CMK (cell line): ENCODE measurements around the gene MYOT.
"Not testable (repeated sequence)": the region's sequence is repeated elsewhere in the genome, so short reads cannot be mapped to it uniquely, and the experiment has no call there.

Experiments
- DNase-seq: peaks from one replicate; pipeline ENCODE4 v3.0.0-alpha.2; 2010; ENCODE audit warnings: low read depth

The MYOT gene

DNA sequence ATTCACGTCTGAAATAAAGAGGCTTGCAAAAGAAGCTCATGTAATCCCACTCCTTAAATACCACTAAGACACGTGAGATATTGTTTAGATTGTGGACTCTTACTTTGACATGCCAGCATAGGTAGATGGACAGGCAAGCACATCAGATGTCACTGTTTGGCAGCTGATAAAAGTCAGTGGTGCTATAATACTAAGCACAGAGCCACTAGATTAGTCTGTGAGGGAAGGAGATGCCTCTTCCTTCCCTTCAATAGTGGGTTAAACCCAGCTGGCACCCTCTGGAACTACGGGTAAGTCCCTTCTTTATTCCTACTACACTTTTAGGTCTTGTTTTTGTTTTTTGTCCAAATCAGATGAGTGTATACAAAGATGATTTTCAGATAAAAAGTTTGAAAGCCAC, at the start of gene MYOT:
MYOT (plus strand) TSS at position 197 of the 400 bp plus-strand sequence. CDS start 2,792 bp downstream, outside the sequence.
- DNase-seq, result no peak

GRCh38 chr5:137819766-137820165, 47.9 kb upstream of the MYOT start:
- no peak for DNase-seq

DNA sequence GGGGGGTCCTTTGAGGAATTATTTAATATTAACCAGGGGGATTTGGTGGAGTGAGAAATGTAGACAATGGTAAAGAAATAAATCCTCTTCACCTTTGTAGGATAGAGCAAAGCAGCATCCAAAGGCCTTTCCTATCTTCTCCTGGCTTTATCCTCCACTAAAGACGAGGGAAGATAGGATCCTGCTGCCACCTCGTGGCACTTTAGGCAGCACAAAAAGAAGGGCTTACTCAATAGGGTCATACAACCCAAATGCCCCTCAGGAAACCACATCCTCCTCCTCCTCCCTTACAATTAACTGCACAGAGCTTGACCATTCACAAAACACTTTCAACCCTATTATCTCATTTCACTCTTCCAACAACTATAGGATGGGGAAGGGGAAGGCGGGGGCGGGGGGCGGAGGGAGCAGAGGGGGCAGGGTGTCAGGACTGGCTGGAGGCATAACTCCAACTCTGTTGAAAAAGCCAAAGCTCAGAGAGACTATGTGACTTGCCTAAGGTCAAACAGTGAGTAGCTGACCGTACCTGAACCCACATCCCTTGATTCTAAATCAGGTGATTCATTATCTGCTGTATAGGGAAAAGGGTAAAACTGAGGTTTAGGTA, 45.4 kb upstream of the MYOT start:
- DNase-seq, result peak; percentile 3

GRCh38 chr5:137822984-137823383, 44.7 kb upstream of the MYOT start:
- DNase-seq, result no peak

- DNase-seq, result no peak
Measured at GRCh38 chr5:137825165-137825564, 42.5 kb upstream of the MYOT start.

DNA sequence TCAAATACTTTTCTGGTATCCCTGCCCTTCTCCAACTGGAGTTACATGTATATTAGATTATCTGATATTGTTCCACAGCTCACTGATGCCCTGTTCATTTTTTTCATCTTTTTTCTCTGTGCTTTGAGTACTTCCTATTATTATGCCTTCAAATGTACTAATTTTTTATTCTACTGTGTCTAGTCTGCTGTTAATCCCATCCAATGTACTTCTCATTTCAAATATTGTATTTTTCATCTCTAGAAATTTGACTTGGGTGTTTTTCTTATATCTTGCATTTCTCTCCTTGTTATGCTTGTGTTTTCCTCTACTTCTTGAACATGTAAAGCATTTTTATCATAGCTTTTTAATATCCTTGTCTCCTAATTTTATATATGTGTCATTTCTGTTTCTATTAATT, 41.6 kb upstream of the MYOT start:
- DNase-seq, result no peak

DNA sequence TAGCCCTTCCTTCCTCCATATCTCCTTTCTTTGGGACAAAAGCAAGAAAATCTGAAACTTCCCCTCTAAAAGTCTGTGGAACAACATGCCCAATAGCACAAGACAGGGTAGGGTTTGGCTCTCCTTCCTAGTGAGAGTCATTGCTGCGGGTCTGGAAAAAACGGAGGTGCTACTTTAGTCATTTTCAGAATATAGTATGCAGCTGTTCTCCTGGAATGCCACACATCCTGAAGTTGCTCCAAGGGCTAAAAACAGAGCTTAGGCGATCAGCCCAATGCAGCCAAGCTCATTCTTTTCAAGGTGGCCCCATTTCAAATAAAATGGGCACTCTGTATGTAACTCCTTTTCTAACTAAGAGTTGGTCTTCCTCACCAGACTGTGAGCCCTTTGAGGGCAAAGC, 39.5 kb upstream of the MYOT start:
- no peak for DNase-seq

DNA sequence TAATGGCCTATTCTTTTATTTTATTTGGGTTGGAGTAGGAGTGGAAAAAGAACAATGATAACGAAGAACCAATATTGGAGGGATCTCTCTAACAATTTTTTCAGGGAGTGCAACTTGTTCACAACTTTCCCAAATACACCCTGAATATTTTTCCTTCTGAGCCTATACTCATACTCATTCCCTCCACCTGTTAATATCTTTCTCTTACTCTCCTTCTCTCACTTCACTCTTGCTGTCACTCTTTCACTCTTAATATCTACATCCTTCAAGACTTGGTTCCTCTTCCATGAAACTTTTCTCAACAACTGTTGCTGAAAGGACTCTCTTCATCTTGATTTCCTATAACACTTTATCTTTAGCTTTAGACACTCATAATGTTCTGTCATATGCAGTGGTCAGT, 39.0 kb upstream of the MYOT start:
- DNase-seq, result no peak

DNA sequence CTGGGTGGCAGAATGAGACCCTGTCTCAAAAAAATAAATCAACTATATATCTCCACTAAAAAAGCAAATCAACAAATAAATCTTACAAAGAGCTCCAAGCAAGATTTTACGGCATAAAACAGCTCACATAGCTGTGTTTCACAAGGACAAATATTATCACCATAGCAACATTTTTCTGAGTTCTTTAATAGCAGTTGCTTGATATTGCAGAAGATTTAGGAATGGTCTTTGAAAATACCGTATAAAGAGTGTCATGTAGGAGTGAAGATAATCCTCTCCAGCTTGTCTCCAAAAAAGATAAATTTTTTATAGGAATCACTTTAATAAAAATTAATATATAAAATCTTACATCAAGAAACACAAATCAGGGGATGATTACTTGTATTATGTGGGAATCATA, 36.6 kb upstream of the MYOT start:
- DNase-seq, result no peak

DNA sequence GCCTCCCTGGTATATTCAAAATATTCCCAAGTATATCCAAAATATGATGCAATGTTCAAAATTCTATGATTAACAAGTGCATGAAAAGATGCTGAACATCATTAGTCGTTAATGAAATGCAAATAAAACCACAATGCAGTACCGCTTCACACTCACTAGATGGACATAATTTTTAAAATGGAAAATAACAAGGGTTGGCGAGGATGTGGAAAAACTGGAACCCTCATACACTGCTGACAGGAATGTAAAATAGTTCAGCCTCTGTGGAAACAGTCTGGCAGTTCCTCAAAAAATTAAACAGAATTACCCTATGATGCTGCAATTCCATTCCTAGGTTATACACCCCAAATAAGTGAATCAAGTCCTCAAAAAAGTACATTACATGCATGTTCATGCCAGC, 36.1 kb upstream of the MYOT start:
- no peak for DNase-seq

GRCh38 chr5:137832416-137832815, 35.2 kb upstream of the MYOT start:
- DNase-seq, result no peak

DNA sequence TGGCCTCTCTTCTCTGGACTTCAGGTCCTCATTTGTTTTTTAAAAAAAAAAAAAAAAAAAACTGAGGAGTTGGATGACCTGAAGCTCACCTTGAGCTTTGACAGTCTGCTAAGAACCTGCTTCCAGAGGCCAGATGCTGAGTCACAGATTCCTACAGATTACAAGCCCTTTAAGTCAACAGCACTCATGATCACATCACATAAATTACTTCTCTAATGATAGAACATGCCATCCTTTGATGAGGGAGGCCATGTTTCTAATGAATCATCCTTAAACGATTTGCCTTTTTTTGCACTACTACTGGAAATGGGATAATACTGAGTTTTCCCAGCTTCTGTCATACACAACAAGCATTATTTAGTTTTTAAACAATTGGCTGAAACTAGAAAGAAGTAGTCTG, 34.2 kb upstream of the MYOT start:
- no peak for DNase-seq

DNA sequence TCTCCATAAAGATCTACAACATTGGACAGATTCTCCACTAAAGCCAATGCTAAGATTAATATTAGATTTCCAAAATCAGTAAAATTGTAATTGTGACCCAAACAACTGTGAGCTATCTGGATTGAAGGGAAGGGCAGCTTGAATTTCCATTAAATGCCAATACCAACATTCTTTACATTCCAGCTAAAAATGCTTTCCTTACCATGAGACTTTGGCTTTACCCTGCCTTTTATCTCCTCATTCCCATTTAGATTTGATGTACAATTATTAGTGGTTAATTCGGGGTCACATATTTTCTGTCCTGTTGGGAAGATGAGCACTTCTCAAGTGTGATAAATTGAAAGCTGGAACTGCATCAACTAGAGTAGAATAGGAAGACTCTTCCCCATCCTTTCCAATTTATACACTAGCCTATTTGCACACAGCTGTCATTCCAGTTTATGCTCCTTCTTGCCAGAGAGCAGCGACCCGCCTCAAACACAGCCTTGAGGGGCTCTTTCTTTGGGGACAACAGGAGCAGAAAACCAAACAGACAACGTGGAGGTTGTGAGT, 33.1 kb upstream of the MYOT start:
- no peak for DNase-seq

DNA sequence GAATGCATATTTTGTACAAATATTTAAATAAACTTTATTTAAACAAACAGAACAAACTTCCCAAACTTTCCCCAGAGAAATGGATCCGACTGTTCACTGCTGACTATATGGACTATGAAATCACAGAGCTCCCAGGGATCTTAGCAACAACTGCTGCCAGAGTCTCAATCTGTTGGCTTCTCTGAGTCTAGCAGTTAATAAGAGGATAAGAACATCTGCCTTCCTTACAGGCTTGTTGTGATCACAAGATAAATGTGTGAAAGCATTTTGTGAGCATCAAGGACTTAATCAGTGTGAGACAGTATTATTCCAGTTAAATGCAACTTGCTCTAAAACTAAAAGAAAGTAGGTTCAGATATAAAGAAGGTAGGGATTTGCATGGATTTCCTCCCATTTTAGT, 31.4 kb upstream of the MYOT start:
- no peak for DNase-seq

GRCh38 chr5:137836997-137837396, 30.7 kb upstream of the MYOT start:
- no peak for DNase-seq

DNA sequence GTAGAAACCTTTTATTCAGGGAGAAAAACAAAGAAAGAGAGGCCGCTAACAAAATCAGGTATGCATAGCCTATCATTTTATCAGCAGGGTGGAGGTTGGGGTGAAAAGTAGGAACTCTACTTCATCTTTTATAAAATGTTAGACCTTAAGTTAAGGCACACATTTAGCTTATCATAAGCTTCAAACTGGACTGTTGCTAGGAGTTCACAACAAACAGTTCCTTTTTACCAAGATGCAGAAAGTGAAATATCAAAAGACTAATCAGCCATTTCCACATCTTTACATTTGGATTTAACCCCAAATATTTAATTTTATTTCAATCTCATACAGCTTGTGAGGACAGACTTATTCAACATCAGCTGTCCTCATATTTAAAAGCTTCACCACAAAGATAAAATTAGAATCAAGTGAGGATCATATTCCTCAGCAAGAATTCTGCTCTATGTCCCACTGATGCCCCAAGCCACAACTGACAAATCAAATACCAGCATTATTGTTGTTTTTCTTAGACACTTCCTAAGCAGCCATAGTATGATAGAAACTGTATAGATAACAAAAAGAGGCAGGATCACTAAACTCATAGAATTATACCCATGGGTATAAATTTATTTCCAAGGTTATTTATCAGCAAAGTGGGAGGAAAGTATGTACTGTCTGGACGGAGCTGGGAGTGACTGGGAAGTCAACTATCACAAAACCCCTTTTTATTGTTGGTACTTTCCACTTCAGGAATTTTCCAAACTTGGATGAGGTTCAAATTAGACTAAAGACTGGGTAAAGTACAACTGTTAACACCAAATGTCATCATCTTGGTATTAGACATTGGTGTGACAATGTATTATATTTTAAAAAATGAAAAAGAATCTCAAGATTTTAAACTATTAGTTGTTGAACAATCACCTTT, 29.9 kb upstream of the MYOT start:
- no peak for DNase-seq

DNA sequence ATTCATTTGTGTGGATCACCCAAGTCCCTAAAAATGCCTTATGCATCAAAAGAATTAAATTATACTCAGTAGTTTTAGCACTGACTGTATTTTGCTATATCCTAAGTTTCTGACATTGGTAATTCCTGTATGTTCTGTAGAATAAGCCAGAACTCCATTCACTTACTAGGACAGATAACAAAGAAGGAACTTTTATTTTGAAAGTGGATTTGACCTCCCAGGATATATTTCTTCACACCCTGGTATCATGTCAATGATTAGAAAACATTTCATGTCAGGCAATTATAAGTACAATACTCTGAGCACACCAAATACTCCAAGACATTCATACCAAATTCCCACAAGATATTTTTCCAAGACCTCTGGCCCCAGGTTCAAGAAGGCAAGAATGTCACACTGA, 28.7 kb upstream of the MYOT start:
- no peak for DNase-seq

DNA sequence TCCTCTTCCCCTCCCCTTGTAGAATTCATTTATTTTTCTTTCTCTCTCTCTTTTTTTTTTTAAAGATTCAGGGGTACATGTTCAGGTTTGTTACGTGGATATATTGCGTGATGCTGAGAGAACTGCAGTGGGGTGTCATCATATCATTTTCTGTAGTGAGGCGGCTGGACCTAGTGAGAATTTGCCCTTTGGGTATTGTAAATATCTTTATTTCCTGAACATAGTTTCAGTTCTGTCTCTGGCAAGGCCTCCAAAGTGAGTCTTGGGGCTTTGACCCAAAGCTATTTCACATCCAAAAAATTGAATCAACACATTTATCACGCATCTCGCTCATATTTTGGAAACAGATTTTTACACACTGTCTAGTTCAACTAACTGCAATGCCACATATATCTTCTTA, 25.4 kb upstream of the MYOT start:
- DNase-seq, result no peak

GRCh38 chr5:137843676-137844299, 23.9 kb upstream of the MYOT start:
- no peak for DNase-seq

GRCh38 chr5:137845472-137845871, 22.2 kb upstream of the MYOT start:
- no peak for DNase-seq

DNA sequence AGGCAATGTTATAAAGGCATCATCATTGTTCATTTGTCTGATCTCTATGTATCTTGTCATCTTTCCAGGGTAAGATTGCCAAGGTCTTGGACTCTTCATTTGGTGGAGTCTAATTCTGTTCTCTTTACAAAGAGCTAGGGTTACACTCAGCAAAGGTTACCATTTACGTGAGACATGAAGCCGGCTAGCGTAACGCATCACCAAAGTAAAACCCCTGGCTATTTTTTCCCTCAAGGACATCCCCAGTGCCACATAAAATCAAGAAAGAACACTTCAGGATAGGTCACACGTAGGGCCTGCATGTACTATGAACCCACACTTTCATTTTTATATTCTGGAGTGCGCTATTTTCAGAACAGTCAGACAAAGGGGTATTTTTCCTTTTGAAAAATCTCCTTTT, 20.0 kb upstream of the MYOT start:
- DNase-seq, result no peak

GRCh38 chr5:137853165-137853564, 14.5 kb upstream of the MYOT start:
- not testable (repeated sequence) for DNase-seq

GRCh38 chr5:137856201-137856600, 11.5 kb upstream of the MYOT start:
- DNase-seq, result no peak
